Neural progenitor cell (in vitro differentiated cells): ENCODE results near the gene ITGA11.

Experiments used
- CTCF ChIP-seq: fragments of 200-600 bp; sonication (generic); IDR thresholded peaks from 2 replicates; pipeline ENCODE4 v1.5.1; 2017; ENCODE audit warnings: antibody characterized with exemption, mild to moderate bottlenecking
- EZH2 ChIP-seq: fragments of 200-600 bp; sonication (generic); IDR thresholded peaks from 2 replicates; pipeline ENCODE4 v1.6.1; 2017; ENCODE audit warnings: antibody characterized with exemption, mild to moderate bottlenecking, moderate library complexity

DNA sequence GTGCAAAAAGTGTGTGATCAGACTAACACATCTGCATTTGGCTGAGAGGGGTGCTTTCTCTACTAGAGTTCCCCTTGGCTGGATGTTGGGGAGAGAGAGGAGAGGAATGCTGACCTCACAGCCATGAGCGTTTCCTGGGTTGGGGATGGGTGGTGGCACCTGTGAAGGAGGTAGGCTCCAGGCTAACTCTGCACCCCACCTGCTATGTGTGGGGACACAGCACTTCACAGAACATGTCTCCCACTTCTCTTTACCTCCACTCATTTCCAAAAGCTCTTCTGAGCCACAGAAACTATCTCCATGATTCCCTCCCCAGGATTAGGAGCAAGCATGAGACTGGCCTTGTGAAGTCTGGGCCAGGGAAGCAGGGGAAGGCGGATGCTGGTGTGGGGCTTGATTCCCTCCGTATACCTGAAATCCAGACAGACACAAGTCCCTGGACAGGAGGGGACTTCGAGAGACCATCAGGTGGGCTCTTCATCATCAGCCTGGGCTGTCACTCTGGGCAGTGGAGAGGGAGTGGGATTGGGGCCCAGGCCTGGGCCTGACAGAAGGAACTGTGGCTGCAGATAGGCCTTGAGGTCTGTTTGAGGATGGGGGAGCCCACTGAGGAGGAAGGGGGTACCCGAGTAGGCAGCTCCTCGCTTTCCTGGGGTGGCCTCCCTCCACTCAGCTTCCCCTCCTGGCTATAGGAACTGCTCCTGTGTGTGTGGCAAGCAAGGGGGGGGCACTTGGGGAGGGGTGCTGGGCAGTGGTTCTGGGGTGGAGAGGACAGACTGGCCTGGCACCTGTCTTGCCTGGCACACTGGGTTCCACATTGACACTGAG, 113.7 kb downstream of the ITGA11 start:
- TF ChIP-seq CTCF (no peak), EZH2 (no peak)
